HepG2 (cell line): ENCODE measurements around the gene CDK2. TPM values are rescaled to one million over a fixed set of nuclear protein-coding genes. Genes with fewer than 3 reads are reported as not detected.

Experiments used
- PHF8 ChIP-seq: sonication (generic); formaldehyde crosslinking; IDR thresholded peaks from 2 replicates; pipeline ENCODE4 v1.5.0; 2020; ENCODE audit warnings: missing genetic modification reagents
- REPIN1 ChIP-seq: sonication (generic); formaldehyde crosslinking; IDR thresholded peaks from 2 replicates; pipeline ENCODE4 v1.8.0; 2022; ENCODE audit warnings: missing genetic modification reagents, low read depth, mild to moderate bottlenecking, borderline replicate concordance
- RFX3 ChIP-seq: IDR thresholded peaks from 2 replicates; pipeline ENCODE4 v1.6.1; 2016; ENCODE audit warnings: missing biosample characterization, missing genetic modification reagents
- SMAD1 ChIP-seq: sonication (generic); formaldehyde crosslinking; IDR thresholded peaks from 2 replicates; pipeline ENCODE4 v1.4.0; 2020; ENCODE audit warnings: missing genetic modification reagents, low read depth, mild to moderate bottlenecking, borderline replicate concordance
- XBP1 ChIP-seq: sonication (generic); formaldehyde crosslinking; IDR thresholded peaks from 2 replicates; pipeline ENCODE4 v1.5.0; 2020; ENCODE audit warnings: missing genetic modification reagents
- ZBTB8A ChIP-seq: sonication (generic); formaldehyde crosslinking; IDR thresholded peaks from 2 replicates; pipeline ENCODE4 v1.4.0; 2020; ENCODE audit warnings: mild to moderate bottlenecking, low read depth, missing genetic modification reagents, borderline replicate concordance
- ZKSCAN8 ChIP-seq: IDR thresholded peaks from 2 replicates; pipeline ENCODE4 v1.6.1; 2016; ENCODE audit warnings: borderline replicate concordance, missing genetic modification reagents, missing compliant biosample characterization
- ZNF124 ChIP-seq: sonication (generic); formaldehyde crosslinking; IDR thresholded peaks from 2 replicates; pipeline ENCODE4 v1.4.0; 2020; ENCODE audit warnings: missing genetic modification reagents
- ZNF138 ChIP-seq: sonication (generic); formaldehyde crosslinking; IDR thresholded peaks from 2 replicates; pipeline ENCODE4 v1.5.0; 2020; ENCODE audit warnings: mild to moderate bottlenecking, low read depth, missing genetic modification reagents
- ZNF431 ChIP-seq: sonication (generic); formaldehyde crosslinking; IDR thresholded peaks from 2 replicates; pipeline ENCODE4 v1.9.0; 2022; ENCODE audit warnings: missing genetic modification reagents, low read depth, mild to moderate bottlenecking, borderline replicate concordance
- ZNF501 ChIP-seq: sonication (generic); formaldehyde crosslinking; IDR thresholded peaks from 2 replicates; pipeline ENCODE4 v1.5.1; 2020; ENCODE audit warnings: mild to moderate bottlenecking, moderate library complexity, missing genetic modification reagents
- ZNF510 ChIP-seq: sonication (generic); formaldehyde crosslinking; IDR thresholded peaks from 2 replicates; pipeline ENCODE4 v1.4.0; 2020; ENCODE audit warnings: low read depth, mild to moderate bottlenecking, missing genetic modification reagents
- ZNF563 ChIP-seq: sonication (generic); formaldehyde crosslinking; IDR thresholded peaks from 2 replicates; pipeline ENCODE4 v1.8.0; 2022; ENCODE audit warnings: mild to moderate bottlenecking, moderate library complexity, missing genetic modification reagents
- ZNF619 ChIP-seq: sonication (generic); formaldehyde crosslinking; IDR thresholded peaks from 2 replicates; pipeline ENCODE4 v1.4.0; 2020; ENCODE audit warnings: mild to moderate bottlenecking, missing genetic modification reagents
- polyA plus RNA-seq, 8 experiments: library from polyadenylated mRNA; depleted of rRNA in 3 of 8; stranded (reverse) in 7 of 8; unstranded in 1 of 8; fragments of >200 nt; fragmentation: Illumina TruSeq in 4 of 8; extraction: Trizol in 4 of 8; gene quantifications; 2 replicates each; pipeline versions ENCODE4 v1.2.1 to v1.2.3, GENCODE V29; 2011 to 2016; ENCODE audit warnings: low read depth in 4 of 8, missing spikeins in 1 of 8, mixed read lengths in 1 of 8; ENCODE audit not compliant: insufficient read depth in 1 of 8
- total RNA-seq, 5 experiments: library from RNA; depleted of rRNA; stranded (reverse); fragments of >200 nt; fragmentation: Illumina TruSeq; extraction: Trizol; gene quantifications; 2 replicates each; pipeline ENCODE4 v1.2.3, GENCODE V29; 2016; ENCODE audit warnings: low read depth in 1 of 5
- TF ChIP-seq, protein P1 (sequence below): sonication (generic); formaldehyde crosslinking; IDR thresholded peaks from 2 replicates; pipeline ENCODE4 v1.8.0; 2022; ENCODE audit warnings: mild to moderate bottlenecking, missing genetic modification reagents; ENCODE audit not compliant: insufficient replicate concordance
- TF ChIP-seq, protein P2 (sequence below): sonication (generic); formaldehyde crosslinking; IDR thresholded peaks from 2 replicates; pipeline ENCODE4 v1.5.0; 2020; ENCODE audit warnings: mild to moderate bottlenecking, missing genetic modification reagents, borderline replicate concordance
- TF ChIP-seq, protein P3 (sequence below): sonication (generic); formaldehyde crosslinking; IDR thresholded peaks from 2 replicates; pipeline ENCODE4 v1.5.0; 2020; ENCODE audit warnings: missing genetic modification reagents

Gene CDK2
- total and polyA plus RNA-seq, 2 of the 13 experiments (the other 11 are each of a cell fraction or from before 2014, with no cell fraction given): 47.5 to 52.6 TPM

DNA sequence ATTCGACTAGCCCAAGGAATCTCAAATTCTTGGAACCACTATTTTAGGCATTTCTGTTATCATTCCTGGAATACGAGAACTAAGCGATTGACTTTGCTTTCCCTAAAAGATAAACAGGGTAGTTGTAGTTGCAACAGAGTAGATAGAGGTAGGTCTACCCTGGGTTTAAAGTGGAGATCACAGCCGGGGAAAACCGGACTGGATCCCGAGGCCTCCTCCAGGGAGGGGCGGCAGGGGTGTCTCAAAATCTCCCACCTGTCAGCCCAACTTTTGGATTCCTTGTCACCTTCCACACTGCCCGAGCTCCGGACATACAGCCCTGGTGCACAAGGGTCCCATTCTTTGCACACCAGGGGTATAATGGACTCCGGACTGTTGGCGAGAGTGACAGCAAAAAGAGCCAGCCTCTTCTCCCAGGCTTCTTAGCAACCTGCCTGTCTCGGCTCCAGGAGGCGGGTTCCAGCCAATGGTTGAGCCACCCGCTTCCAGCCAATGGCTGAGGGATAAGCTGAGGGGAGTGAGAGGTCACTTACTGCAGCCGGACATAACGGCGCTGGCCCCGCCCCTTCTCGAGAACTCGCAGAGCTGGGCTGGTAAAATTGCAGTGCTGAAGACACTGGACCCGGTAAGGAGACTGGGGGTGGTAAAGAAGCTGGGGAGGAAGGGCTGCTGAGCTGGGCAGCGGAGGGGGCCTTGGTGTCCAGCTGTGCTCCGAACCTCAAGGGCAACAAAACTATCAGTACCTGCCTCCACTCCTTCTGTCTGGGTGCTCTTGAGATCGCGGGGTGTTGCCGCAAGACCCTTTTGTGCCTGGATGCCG, 30.3 kb downstream of the CDK2 start, which contains the start of gene SUOX (continued):
- TF ChIP-seq ZKSCAN8 (CRISPR knock-in tag): no peak; the same call in 1 of the 2 replicates
- TF ChIP-seq ZNF431 (CRISPR knock-in tag): no peak
- TF ChIP-seq XBP1 (CRISPR knock-in tag): no peak
- no peak for TF ChIP-seq RFX3 (CRISPR knock-in tag)
- TF ChIP-seq ZNF563 (CRISPR knock-in tag): 0 out of 2 replicates have a peak, but pooled peaks have one; percentile 49
- TF ChIP-seq REPIN1: peak; percentile 78; the same call in 1 of the 2 replicates
- TF ChIP-seq, protein P1, sequence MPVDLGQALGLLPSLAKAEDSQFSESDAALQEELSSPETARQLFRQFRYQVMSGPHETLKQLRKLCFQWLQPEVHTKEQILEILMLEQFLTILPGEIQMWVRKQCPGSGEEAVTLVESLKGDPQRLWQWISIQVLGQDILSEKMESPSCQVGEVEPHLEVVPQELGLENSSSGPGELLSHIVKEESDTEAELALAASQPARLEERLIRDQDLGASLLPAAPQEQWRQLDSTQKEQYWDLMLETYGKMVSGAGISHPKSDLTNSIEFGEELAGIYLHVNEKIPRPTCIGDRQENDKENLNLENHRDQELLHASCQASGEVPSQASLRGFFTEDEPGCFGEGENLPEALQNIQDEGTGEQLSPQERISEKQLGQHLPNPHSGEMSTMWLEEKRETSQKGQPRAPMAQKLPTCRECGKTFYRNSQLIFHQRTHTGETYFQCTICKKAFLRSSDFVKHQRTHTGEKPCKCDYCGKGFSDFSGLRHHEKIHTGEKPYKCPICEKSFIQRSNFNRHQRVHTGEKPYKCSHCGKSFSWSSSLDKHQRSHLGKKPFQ (CRISPR knock-in tag): no peak
- TF ChIP-seq ZNF124 (CRISPR knock-in tag): no peak
- TF ChIP-seq ZNF501 (CRISPR knock-in tag): peak; percentile 86
- TF ChIP-seq ZNF138 (CRISPR knock-in tag): no peak
- TF ChIP-seq, protein P2, sequence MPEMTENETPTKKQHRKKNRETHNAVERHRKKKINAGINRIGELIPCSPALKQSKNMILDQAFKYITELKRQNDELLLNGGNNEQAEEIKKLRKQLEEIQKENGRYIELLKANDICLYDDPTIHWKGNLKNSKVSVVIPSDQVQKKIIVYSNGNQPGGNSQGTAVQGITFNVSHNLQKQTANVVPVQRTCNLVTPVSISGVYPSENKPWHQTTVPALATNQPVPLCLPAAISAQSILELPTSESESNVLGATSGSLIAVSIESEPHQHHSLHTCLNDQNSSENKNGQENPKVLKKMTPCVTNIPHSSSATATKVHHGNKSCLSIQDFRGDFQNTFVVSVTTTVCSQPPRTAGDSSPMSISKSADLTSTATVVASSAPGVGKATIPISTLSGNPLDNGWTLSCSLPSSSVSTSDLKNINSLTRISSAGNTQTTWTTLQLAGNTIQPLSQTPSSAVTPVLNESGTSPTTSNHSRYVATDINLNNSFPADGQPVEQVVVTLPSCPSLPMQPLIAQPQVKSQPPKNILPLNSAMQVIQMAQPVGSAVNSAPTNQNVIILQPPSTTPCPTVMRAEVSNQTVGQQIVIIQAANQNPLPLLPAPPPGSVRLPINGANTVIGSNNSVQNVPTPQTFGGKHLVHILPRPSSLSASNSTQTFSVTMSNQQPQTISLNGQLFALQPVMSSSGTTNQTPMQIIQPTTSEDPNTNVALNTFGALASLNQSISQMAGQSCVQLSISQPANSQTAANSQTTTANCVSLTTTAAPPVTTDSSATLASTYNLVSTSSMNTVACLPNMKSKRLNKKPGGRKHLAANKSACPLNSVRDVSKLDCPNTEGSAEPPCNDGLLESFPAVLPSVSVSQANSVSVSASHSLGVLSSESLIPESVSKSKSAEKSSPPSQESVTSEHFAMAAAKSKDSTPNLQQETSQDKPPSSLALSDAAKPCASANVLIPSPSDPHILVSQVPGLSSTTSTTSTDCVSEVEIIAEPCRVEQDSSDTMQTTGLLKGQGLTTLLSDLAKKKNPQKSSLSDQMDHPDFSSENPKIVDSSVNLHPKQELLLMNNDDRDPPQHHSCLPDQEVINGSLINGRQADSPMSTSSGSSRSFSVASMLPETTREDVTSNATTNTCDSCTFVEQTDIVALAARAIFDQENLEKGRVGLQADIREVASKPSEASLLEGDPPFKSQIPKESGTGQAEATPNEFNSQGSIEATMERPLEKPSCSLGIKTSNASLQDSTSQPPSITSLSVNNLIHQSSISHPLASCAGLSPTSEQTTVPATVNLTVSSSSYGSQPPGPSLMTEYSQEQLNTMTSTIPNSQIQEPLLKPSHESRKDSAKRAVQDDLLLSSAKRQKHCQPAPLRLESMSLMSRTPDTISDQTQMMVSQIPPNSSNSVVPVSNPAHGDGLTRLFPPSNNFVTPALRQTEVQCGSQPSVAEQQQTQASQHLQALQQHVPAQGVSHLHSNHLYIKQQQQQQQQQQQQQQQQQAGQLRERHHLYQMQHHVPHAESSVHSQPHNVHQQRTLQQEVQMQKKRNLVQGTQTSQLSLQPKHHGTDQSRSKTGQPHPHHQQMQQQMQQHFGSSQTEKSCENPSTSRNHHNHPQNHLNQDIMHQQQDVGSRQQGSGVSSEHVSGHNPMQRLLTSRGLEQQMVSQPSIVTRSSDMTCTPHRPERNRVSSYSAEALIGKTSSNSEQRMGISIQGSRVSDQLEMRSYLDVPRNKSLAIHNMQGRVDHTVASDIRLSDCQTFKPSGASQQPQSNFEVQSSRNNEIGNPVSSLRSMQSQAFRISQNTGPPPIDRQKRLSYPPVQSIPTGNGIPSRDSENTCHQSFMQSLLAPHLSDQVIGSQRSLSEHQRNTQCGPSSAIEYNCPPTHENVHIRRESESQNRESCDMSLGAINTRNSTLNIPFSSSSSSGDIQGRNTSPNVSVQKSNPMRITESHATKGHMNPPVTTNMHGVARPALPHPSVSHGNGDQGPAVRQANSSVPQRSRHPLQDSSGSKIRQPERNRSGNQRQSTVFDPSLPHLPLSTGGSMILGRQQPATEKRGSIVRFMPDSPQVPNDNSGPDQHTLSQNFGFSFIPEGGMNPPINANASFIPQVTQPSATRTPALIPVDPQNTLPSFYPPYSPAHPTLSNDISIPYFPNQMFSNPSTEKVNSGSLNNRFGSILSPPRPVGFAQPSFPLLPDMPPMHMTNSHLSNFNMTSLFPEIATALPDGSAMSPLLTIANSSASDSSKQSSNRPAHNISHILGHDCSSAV (CRISPR knock-in tag): no peak
- TF ChIP-seq, protein P3, sequence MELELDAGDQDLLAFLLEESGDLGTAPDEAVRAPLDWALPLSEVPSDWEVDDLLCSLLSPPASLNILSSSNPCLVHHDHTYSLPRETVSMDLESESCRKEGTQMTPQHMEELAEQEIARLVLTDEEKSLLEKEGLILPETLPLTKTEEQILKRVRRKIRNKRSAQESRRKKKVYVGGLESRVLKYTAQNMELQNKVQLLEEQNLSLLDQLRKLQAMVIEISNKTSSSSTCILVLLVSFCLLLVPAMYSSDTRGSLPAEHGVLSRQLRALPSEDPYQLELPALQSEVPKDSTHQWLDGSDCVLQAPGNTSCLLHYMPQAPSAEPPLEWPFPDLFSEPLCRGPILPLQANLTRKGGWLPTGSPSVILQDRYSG (CRISPR knock-in tag): 0 out of 2 replicates have a peak, but pooled peaks have one; percentile 33
- TF ChIP-seq ZBTB8A: no peak
- TF ChIP-seq ZNF619 (CRISPR knock-in tag): no peak
- TF ChIP-seq SMAD1 (CRISPR knock-in tag): no peak
- TF ChIP-seq ZNF510 (CRISPR knock-in tag): peak; percentile 7; the same call in 1 of the 2 replicates
- TF ChIP-seq PHF8 (CRISPR knock-in tag): peak; percentile 35; the same call in 1 of the 2 replicates
